ENCODE measurements around the gene TMED6.

TMED6 gene

DNA sequence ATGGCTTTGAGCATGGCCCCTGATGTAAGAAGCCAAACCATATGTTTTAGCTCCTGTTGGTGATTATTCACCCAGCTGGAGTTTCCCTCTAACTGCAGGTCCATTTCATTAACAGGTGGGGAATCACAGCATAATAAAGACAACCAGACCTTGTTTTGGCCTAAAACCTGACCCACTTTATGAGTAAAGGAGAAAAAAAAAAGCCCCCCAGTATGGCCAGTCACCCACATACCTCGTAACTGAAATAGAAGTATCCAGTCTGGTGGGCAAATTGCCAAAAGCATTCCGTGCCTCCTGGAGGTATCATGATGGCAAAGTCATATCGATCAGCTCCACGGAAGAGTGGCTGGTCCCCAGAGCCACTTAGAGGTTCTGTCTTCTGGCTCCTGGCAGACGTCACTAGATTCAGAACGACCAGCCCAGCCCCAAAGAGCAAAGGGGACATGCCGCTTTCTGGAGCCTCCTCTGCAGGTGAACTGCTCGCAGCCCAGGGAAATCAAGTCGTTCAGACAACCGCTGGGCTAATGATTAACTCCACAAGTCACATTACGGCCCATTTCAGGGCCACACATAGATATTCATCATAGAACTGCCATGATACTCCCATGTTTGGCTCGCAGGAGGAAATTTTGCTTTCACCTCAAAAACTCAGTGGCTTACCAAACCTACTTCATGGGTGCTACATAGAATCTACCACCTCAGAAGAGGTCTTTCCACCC lies at the start of gene TMED6:
Gene TMED6, minus strand, starts transcription at position 478 of the 719 bp plus-strand sequence. Its CDS starts 33 bp downstream, at position 445.
- DNase-seq: no peak

DNA sequence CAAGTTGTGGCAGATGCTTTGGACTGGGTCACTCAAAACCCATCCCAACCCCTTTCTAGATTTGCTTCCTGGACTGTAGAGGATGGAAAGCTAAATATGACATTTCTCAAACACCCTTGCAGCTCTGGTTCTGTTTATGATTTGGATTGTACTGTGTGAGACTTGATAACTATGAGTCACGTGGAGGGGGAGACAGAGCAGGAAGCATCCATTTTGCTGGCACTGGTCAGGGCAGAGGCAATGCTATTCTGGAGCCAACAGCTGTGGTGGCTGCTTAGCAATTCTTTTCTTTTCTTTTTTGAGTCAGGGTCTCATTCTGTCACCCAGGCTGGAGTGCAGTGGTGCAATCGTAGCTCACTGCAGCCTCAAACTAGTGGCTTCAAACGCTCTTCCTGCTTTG lies 47.8 kb upstream of the TMED6 start:
- no peak for DNase-seq

DNA sequence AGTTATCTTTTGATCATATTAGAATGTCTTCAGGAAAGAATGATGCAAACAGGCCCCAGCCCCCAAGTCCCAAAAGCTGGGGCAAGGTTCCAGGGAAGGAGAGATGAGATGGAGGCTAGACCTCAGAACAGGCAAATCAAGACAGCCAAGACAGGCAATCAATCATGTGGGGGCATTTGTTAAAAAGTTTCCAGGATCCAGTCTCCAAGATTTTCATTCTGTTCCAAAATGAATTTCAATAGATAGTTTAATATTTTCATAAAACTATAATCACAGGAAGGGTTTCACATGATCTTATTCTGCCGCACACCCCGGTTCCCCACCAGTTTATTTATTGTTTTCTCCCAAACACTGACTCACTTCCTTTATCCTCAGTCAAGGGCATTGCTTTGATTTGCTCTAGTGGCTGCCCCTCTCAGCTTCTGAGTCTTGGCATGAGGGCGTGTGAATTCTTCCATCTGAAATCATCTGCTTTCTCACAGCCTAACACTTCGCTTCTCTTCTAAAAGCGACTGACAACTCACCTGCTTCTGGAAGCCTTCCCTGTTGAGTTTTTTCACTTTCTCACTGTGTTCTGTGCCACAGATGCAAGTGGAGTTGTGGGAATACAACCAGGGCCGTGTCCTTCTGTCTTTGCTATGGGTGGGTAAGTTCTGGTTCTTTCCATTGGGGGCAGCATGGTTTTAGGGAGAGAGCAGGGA lies 46.4 kb upstream of the TMED6 start:
- peak in 32 of 51 donors; percentile 3 to 82 (median 32) for DNase-seq

DNA sequence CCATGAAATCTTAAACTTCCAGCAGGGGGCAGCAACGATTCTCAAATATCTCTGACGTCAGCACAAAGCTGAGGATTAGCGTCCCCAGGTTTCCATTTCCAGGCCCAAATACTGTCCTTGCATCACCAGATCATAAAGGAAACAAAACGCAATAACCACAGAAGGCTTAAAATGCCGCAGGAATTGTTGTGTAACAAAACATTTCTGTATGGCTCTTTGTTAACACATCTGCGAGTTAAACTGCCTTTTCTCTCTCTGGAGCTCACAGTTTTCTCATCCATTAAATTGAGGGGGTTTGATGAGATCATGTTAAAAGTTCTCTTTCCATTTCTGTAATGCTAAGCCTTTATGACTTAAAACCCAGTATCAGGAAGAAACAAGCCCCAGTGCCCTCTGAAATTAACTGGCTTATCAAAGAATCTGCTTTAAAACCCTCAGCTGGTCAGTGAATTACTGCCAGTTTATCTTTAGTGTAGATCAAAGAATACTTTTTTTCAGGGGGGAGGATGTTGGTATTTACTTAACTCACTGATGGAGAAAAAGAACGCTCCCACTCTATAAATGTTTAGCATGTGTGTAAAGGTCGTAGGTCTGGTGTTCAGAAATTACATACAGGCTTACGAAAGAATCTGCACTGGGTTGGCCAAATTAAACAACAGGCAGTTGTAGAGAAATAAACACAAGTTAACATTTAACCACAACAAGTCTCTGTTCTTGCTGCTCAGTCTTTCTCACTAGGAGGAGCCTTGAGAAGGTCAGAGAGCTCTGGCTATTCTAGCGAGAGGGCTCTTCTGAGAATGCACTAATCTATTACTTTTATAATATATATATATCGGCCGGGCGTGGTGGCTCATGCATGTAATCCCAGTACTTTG lies 44.8 kb upstream of the TMED6 start:
- DNase-seq: peak in 39 of 51 donors; percentile 1 to 86 (median 44)

DNA sequence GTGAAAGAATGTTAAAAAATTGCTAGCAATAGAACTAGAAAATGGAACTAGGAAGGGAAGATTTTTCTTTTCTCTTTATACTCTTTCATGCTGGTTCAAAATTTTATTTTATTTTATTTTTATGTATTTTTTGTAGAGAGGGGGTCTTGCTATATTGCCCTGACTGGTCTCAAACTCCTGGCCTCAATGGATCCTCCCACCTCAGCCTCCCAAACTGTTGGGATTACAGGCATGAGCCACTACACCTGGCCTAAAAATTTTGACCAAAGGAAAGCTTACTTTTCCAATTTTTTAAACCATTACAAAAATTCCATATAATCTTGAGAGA lies 44.2 kb upstream of the TMED6 start:
- no peak for DNase-seq

DNA sequence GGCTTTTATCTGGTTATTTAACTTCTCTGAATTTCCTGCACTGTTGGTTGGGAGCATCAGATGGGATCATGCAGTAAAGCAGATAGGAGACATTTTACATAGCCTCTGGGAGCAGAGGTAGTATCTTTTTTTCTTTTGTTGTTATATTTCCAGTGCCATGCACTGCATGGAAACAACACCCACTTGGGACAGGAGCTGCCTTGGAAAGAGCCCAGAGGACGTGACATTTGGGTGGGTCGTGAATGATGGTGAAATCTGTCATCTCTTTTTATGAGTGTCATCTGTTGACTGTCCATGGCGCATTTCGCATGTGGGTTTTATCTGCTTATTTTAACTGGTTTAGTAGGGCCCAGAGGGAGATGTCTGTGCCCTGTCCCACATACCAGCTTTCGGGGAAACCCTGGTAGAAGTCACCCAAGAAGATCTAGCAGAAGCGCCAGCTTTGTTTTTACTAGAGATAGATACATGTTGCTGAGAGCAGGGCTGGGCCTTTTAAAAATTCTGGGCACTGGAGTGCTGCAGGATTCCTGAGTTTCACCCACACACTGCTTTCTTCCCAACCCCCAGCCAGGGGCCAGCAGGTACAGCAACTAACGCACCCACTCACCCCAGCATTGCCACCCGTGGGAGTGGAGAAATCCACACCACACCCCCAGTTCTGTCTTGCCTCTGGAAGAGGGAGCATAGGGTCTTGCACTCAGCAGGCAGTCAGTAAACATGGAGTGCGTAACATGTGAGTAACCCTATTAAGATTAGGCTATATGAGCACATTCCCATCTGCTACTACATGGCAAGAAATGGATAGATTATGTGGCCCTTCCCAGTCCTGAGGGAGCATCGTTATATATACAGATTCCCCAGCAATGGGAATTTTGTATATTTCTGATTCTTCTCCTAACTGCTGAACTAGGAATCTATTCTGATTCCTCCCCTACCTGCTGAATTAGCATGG lies 42.6 kb upstream of the TMED6 start:
- DNase-seq: no peak

DNA sequence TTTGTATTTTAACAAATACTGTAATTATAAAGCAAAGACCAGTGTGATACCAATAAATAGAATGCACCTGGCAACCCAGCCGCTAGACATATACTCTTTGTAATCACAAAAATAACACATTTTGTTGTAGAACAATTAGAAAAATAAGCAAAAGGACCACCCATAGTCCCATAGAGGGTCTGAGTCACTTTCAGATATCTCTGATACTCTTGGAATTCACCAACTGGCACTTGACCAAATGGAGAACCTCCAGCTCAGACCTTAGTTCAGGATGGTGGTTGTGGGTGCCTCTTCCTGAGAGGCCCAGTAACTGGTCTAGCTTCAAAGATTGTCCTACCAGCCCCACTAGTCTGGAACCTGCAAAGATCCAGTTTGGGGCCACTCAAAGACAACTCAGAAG lies 35.0 kb upstream of the TMED6 start:
- DNase-seq: no peak

DNA sequence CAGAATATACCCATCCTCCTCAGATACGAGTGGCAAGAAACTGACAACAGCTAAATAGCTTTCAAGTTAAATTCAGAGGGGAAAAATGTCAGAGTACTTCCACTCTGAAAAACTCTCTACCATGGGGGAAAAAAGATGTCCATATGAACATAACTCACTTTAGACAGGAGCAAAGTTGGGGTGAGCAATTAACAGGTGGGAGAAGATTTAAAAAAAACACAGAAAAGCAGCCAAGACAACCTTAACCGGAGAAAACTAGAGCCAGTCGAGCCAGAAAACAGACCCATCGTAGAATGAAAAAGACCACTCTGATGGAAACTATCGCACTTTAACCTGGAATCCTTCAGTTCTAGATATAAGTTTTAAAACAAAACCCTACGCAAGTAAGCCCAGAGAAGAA lies 33.4 kb upstream of the TMED6 start:
- no peak for DNase-seq

DNA sequence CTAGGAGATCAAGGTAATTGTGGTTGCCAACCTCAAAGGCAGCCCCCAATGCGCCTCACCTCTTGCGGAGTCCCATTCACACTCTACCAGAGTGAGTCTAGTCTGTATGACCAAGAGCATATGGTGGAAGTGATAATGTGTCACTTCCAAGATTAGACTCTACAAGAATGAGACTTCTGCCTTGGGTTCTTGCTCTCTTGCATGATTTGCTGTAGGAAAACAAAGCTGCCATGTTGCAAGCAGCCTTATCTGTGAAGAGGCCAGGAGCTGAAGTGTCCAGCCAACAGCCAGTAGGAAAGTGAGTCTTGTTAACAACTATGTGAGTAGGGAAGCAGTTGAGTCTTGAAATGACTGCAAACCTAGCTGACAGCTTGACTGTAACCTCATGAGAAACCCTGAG lies 30.8 kb upstream of the TMED6 start:
- no peak for DNase-seq

DNA sequence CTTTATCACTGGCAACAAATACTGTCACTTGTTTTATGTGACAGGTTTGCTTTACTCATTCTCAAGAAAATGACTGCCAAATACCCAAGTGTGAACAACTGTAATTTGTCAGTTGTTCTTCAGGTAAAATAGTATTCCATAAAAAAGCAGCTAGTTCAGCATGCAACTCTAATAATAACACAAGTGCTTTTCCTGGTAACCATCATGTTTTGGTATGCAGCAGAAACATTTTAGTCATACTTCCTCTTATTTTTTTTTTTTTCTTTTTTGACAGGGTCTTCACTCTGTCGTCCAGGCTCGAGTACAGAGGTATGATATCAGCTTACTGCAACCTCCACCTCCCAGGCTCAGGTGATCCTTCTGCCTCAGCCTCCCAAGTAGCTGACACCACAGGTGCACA lies 29.6 kb upstream of the TMED6 start:
- no peak for DNase-seq

DNA sequence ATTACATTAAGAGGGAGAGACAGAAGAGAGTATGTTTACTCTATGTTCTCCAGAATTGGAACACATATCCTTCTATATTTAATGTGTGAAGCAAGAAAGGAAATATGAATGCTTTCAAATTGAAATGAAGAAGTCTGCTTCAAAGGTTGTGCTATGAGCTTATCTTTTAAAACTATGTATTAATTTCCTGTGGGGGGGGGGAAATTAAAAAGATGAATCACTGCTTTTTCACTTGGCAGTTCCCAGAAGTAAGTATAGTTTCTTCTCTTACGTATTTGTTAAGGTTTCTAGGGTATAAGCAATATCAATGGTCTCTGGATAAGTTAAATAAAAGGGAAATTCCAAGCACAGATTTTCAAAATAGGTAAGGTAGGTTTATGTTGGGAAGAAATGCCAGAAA lies 27.2 kb upstream of the TMED6 start:
- DNase-seq: no peak

DNA sequence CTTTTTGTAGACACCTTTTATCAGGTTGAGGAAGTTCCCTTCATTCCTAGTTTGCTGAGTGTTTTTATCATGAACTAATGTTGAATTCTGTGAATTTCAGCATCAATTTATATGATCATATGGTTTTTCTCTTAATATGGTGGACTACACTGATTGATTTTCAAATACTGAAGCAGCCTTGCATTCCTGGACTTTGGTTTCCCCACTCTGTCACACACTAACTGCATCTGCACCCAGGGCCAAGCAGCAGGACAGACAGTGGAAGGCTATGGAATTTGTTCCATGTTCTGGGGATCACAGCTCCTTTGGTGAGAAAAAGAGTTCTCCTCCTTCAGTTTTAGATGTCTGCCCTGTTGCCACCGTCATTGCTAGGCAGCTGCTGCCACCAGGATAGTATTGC lies 26.4 kb upstream of the TMED6 start:
- DNase-seq: no peak

DNA sequence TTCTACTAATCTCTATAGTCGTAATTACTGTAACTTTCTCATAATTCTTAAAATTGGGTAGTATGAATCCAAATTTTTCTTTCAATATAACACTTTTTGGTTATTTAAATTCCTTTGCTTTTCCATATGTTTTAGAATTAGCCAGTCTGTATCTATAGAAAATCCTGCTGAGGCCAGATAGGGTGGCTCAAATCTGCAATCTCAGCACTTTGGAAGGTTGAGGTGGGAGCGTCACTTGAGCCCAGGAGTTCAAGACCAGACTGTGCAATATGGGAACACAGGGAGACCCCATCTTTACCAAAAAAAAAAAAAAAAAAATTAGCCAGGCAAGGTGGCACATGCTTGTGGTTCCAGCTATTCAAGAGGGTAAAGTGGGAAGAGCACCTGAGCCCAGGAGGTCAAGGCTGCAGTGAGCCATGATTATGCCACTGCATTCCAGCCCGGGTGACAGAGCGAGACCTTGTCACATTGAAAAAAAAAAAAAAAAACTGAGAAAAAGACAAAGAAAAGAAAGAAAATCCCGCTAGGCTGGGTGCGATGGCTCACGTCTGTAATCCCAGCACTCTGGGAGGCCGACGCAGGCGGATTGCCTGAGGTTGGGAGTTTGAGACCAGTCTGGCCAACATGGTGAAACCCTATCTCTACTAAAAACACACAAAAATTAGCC lies 24.9 kb upstream of the TMED6 start:
- no peak for DNase-seq

DNA sequence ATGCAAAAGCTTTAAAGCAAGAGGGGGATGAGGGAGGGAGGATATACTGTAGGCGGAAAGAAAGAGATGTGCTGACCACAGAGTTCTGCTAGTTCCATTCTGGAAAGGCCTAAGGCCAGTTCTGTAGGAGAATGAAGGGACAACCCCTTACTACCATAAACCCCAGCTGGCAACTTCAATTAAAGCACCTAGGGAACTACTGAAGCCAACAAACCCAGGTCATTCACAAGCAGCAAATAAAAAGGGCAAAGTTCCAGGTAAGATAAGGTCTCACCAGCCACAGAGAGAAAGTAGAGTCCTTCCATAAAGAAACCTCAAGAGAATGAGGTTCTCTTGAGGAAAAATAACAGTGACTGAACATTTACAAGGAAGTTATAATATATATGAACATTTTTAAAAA lies 21.4 kb upstream of the TMED6 start:
- DNase-seq: no peak

DNA sequence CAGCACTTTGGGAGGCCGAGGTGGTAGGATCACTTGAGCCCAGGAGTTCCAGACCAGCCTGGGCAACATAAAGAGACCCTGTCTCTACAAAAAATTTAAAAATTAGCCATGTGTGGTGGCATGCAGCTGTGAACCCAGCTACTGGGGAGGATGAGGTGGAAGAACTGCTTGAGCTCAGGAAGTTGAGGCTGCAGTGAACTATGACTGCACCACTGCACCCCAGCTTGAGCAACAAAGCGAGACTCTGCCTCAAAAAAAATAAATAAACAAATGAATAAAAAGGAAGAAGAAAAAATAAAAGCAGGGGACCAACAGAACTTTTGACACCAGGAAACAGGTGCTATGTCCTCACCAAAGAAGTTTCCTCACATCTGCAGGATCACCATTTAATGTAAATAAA lies 20.0 kb upstream of the TMED6 start:
- DNase-seq: no peak

DNA sequence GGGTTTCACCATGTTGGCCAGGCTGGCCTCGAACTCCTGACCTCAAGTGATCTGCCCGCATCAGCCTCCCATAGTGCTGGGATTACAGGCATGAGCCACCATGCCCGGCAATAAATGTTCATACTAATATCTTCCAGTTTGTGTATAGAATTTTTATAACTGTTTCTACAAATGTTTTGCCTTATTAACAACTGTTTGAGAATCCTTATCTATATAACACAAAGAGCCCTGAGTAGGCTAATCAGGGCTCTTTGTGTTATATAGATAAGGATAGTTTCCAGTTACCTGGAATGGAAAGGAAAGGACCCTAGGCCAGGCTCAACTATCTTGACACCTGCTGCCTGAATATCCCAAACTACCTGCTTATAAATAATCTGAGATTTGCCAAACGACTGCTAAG lies 17.3 kb upstream of the TMED6 start:
- no peak for DNase-seq

DNA sequence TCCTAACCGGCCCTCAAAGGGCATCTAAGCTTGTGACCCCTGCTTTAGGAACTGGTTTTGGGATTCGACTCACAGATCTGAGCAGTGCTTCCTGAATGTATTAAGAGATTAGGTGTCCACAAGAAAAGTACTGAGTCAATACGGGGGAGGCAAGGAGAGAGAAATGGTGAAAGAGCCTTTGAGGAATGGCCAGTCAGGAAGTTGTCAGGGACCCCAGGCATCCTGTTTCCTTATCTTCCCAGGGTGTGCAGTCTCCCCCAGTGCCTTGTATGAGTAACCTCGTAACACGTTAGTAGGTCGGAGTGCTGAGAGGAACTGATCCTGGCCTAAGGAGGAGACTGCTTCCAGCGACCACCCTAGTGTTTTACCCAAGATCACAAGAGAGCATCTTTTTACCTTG lies 16.4 kb upstream of the TMED6 start:
- no peak for DNase-seq

DNA sequence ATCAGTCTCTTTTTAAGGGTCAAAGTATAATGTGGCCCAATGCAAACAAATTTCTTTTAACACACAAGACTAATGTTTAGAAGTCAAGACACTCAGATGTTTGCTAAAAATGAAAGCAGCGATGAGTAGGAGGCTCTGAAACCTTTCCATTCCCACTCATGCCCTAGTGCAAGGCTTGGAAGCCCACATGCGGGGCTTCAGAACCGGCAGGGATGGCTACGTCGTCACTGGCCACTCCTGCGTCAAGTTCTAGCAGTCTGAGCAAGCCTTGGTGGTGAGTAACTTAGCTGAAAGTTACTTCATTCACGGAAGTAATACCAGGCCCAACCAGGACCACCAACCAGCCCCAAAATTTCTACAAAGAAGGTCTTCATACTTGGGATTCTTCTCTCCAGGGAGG lies 14.8 kb upstream of the TMED6 start:
- DNase-seq: no peak

DNA sequence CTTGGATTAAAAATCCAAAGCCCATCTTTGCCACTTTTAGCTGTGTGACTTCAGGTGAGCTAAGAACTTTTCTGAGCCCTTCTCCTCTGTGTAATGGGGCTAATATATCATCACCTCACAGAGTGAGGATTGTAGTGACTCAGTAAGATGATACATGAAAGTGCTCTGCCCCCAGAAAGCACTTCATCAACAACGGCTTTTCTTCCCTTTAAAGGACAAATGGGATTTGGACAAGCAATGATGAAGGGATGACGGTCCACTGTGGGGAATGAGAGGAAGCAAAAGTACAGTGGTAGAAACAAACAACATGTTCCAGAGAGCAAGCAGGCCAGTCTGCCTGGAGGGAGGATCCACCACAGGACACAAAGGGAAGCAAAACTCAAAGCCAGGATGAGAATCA lies 14.3 kb upstream of the TMED6 start:
- peak in 1 of 51 donors; percentile 5 for DNase-seq

DNA sequence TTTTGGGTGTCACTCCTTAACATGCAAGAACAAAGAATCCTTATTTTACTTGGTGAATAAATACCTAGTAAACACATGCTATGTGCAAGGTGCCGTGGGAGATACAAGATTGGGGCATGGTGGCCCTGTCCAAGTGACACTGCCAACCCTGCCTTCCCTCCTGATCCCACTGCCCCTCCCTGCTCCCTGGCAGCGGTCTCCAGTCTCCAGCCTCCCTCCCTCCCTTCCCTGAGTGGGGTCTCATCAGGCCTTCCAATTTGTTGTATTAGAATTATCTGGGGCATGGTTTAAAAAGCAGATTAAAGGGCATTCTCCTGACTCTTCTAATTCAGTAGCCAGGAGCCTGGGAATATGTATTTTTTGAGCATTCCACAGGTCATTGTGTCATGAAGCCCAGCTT lies 12.5 kb upstream of the TMED6 start:
- DNase-seq: no peak

DNA sequence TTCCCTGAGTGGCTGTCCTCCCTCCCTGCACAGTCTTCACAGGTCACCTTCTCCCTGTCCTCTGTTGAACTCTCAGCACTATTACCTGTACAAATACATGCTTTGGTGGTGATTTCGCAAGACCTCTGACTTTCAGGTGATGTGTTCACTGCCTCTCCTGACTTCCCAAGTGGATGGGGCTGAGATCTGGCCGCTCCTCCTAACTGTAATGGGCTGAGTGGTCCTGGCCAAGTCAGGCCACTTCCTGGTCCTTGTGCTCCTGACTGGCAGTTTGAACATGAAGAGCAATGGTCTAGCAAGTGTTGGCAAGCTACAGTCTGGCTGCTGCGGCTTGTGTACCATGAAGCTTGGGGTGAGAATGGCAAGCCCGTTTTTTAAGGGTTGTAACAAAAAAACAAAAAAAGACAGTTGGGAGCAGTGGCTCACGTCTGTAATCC lies 11.7 kb upstream of the TMED6 start:
- no peak for DNase-seq
